Mesodermal cell (in vitro differentiated cells): ENCODE data around the gene PCNX1.
"Not testable (repeated sequence)": the region's sequence is repeated elsewhere in the genome, so short reads cannot be mapped to it uniquely, and the experiment has no call there.

ENCODE experiments used
- H3K27ac ChIP-seq: 2 replicates; pipeline ENCODE4 v1.7.0; 2013; ENCODE audit warnings: mild to moderate bottlenecking, low read depth, low read length, moderate library complexity; ENCODE audit not compliant: severe bottlenecking
- H3K36me3 ChIP-seq: 2 replicates; pipeline ENCODE4 v1.7.1; 2013; ENCODE audit warnings: mild to moderate bottlenecking, low read length, moderate library complexity; ENCODE audit not compliant: control insufficient read depth, insufficient read depth
- H3K4me1 ChIP-seq: one replicate; pipeline ENCODE4 v1.7.1; 2013; ENCODE audit warnings: mild to moderate bottlenecking, low read length; ENCODE audit not compliant: insufficient read depth, control insufficient read depth, poor library complexity, severe bottlenecking
- H3K4me3 ChIP-seq: 2 replicates; pipeline ENCODE4 v1.7.0; 2013; ENCODE audit warnings: low read length, control low read depth, mild to moderate bottlenecking; ENCODE audit not compliant: insufficient read depth, poor library complexity, severe bottlenecking; ENCODE audit errors: extremely low read depth
- H3K9me3 ChIP-seq: 2 replicates; pipeline ENCODE4 v1.7.1; 2013; ENCODE audit warnings: mild to moderate bottlenecking, low read length, moderate library complexity; ENCODE audit not compliant: control insufficient read depth
- WGBS, 2 experiments: methylation state at CpG; one replicate each; pipeline ENCODE4 v1.1.5; 2013; ENCODE audit warnings: missing lambda C conversion rate in 2 of 2; ENCODE audit not compliant: insufficient coverage in 2 of 2; 5-methylcytosine and 5-hydroxymethylcytosine counted together

Gene PCNX1

GRCh38 chr14:70939693-70940092 is 32.4 kb downstream of the PCNX1 start:
- peaks cover 25% of the 10 kb centered on the region for H3K36me3 ChIP-seq
- H3K4me1 ChIP-seq, H3K27ac ChIP-seq, H3K4me3 ChIP-seq: not testable (repeated sequence)
- H3K9me3 ChIP-seq, result peaks cover 26% of the 10 kb centered on the region
- WGBS, 2 experiments, result no CpG with 5 or more reads among the region's 4 CpGs

- 93% methylated on average over 8 to 10 of the region's 15 CpGs for WGBS, 2 experiments
- Histone ChIP-seq H3K36me3 (peaks cover 40% of the 10 kb centered on the region), H3K9me3 (peaks cover 34% of the 10 kb centered on the region)
- not testable (repeated sequence) for H3K4me3 ChIP-seq, H3K4me1 ChIP-seq, H3K27ac ChIP-seq
Observed at GRCh38 chr14:70941637-70942341, 34.5 kb downstream of the PCNX1 start.

GRCh38 chr14:70942342-70942706 is 35.1 kb downstream of the PCNX1 start:
- H3K9me3 ChIP-seq, result peaks cover 34% of the 10 kb centered on the region
- H3K27ac ChIP-seq, result no peak overlapping the region
- peaks cover 45% of the 10 kb centered on the region for H3K36me3 ChIP-seq
- no peak overlapping the region for H3K4me3 ChIP-seq
- no peaks in the 10 kb centered on the region for H3K4me1 ChIP-seq

GRCh38 chr14:70942721-70943120 is 35.5 kb downstream of the PCNX1 start:
- not testable (repeated sequence) for H3K4me3 ChIP-seq, H3K27ac ChIP-seq, H3K4me1 ChIP-seq
- 100% methylated on average over 1 of the region's 3 CpGs; no CpG with 5 or more reads in 1 of the 2 experiments for WGBS, 2 experiments
- H3K9me3 ChIP-seq, result peaks cover 38% of the 10 kb centered on the region
- peaks cover 49% of the 10 kb centered on the region for H3K36me3 ChIP-seq

- Histone ChIP-seq H3K36me3 (peaks cover 56% of the 10 kb centered on the region), H3K27ac (no peak overlapping the region), H3K4me3 (no peak overlapping the region), H3K9me3 (peaks cover 42% of the 10 kb centered on the region), H3K4me1 (no peaks in the 10 kb centered on the region)
- 92 to 100% methylated on average over 1 of the region's 1 CpG for WGBS, 2 experiments
Observed at GRCh38 chr14:70943838-70944237, 36.6 kb downstream of the PCNX1 start.

GRCh38 chr14:70947739-70948138 is 40.5 kb downstream of the PCNX1 start:
- Histone ChIP-seq H3K36me3 (peaks cover 63% of the 10 kb centered on the region), H3K9me3 (peaks cover 33% of the 10 kb centered on the region), H3K4me1 (no peaks in the 10 kb centered on the region), H3K4me3 (no peak overlapping the region), H3K27ac (no peak overlapping the region)
- WGBS, 2 experiments, result 94 to 99% methylated on average over 8 of the region's 8 CpGs

- no peak overlapping the region for H3K27ac ChIP-seq
- H3K9me3 ChIP-seq, result peaks cover 6% of the 10 kb centered on the region
- WGBS, 2 experiments, result no CpG with 5 or more reads among the region's 3 CpGs
- no peaks in the 10 kb centered on the region for H3K4me1 ChIP-seq
- no peak overlapping the region for H3K4me3 ChIP-seq
- peaks cover 33% of the 10 kb centered on the region for H3K36me3 ChIP-seq
Observed at GRCh38 chr14:70952485-70952884, 45.2 kb downstream of the PCNX1 start.

- Histone ChIP-seq H3K4me3 (no peak overlapping the region), H3K9me3 (no peaks in the 10 kb centered on the region), H3K27ac (no peak overlapping the region), H3K4me1 (no peaks in the 10 kb centered on the region), H3K36me3 (peaks cover 27% of the 10 kb centered on the region)
- WGBS, 2 experiments, result no CpG with 5 or more reads among the region's 1 CpG
Observed at GRCh38 chr14:70954068-70954467, 46.8 kb downstream of the PCNX1 start.

- no peaks in the 10 kb centered on the region for H3K4me1 ChIP-seq
- H3K27ac ChIP-seq, result no peak overlapping the region
- H3K4me3 ChIP-seq, result no peak overlapping the region
- H3K36me3 ChIP-seq, result peaks cover 20% of the 10 kb centered on the region
- 100% methylated on average over 2 to 3 of the region's 5 CpGs for WGBS, 2 experiments
- H3K9me3 ChIP-seq, result no peaks in the 10 kb centered on the region
Observed at GRCh38 chr14:70955543-70956480, 48.6 kb downstream of the PCNX1 start.

GRCh38 chr14:70956511-70956910 is 49.3 kb downstream of the PCNX1 start:
- Histone ChIP-seq H3K36me3 (peaks cover 16% of the 10 kb centered on the region), H3K4me1 (no peaks in the 10 kb centered on the region), H3K9me3 (no peaks in the 10 kb centered on the region), H3K4me3 (no peak overlapping the region), H3K27ac (no peak overlapping the region)
- WGBS, 2 experiments, result 88 to 100% methylated on average over 1 of the region's 3 CpGs

- H3K27ac ChIP-seq, result no peak overlapping the region
- WGBS, 2 experiments, result 93 to 100% methylated on average over 2 of the region's 2 CpGs
- H3K4me1 ChIP-seq, result no peaks in the 10 kb centered on the region
- H3K36me3 ChIP-seq, result peaks cover 14% of the 10 kb centered on the region
- no peak overlapping the region for H3K4me3 ChIP-seq
- no peaks in the 10 kb centered on the region for H3K9me3 ChIP-seq
Observed at GRCh38 chr14:70957710-70958109, 50.5 kb downstream of the PCNX1 start.
